Body of pancreas (tissue), 4 donors: ENCODE measurements around the gene FICD. TPM values are rescaled to one million over a fixed set of nuclear protein-coding genes. Genes with fewer than 3 reads are reported as not detected.

Experiments used
- ATAC-seq: fragments of 150-250 bp; one replicate; pipeline ENCODE4 v1.9.1; 2016
- DNase-seq, 4 donors: peaks; one replicate each; pipeline ENCODE4 v3.0.0-alpha.2; 2019
- H3K27ac ChIP-seq, 4 donors: fragments of 200-600 bp; sonication (generic); 1 replicate in 3 of 4; 2 replicates in 1 of 4; pipeline versions ENCODE4 v1.5.1 to v1.6.1; 2016 to 2019; ENCODE audit warnings: mild to moderate bottlenecking in 1 of 4, mixed read lengths in 1 of 4, moderate library complexity in 1 of 4
- H3K27me3 ChIP-seq, 2 donors: fragments of 200-600 bp; sonication (generic); one replicate each; pipeline ENCODE4 v1.6.0; 2016; ENCODE audit warnings: mild to moderate bottlenecking in 1 of 2
- H3K36me3 ChIP-seq, 2 donors: fragments of 200-600 bp; sonication (generic); replicated peaks in 1 of 2; 2 replicates each; pipeline ENCODE4 v1.5.1; 2016; ENCODE audit warnings: low read depth in 2 of 2; ENCODE audit not compliant: insufficient read depth in 1 of 2
- H3K4me1 ChIP-seq: fragments of 200-600 bp; sonication (generic); one replicate; pipeline ENCODE4 v1.6.0; 2016
- H3K4me3 ChIP-seq, 2 donors: fragments of 200-600 bp; sonication (generic); 1 replicate in 1 of 2; 2 replicates in 1 of 2; pipeline ENCODE4 v1.5.1; 2016 to 2019
- H3K9me3 ChIP-seq, 3 donors: fragments of 200-600 bp; sonication (generic); 1 replicate in 2 of 3; 2 replicates in 1 of 3; pipeline ENCODE4 v1.5.1; 2016
- CTCF ChIP-seq, 7 experiments: fragments of 450-650 bp in 4 of 7; fragments of 200-600 bp in 3 of 7; sonication (generic) in 3 of 7; IDR thresholded peaks; one replicate each; pipeline ENCODE4 v1.5.1; 2016 to 2019; ENCODE audit warnings: antibody characterized with exemption in 7 of 7
- POLR2A ChIP-seq, 3 donors: fragments of 450-650 bp; IDR thresholded peaks; one replicate each; pipeline ENCODE4 v1.6.1; 2016; ENCODE audit warnings: antibody characterized with exemption in 3 of 3, mild to moderate bottlenecking in 2 of 3
- WGBS, 2 donors: methylation state at CpG; one replicate each; pipeline ENCODE4 v1.1.5; 2017; 5-methylcytosine and 5-hydroxymethylcytosine counted together
- intact Hi-C: fragments of 100-400 bp; cut with DNase I; formaldehyde crosslinking; loops from one replicate; pipeline ENCODE4 v1.15.1; 2023
- total RNA-seq, 2 donors: library from RNA; depleted of rRNA; stranded (reverse); fragments of >200 nt; gene quantifications; one replicate each; pipeline ENCODE4 v1.1.0, GENCODE V29; 2016

The FICD gene
- total RNA-seq, 2 donors from 2014 or later, result 10.9 to 11.9 TPM

GRCh38 chr12:108479364-108480070, 35.6 kb upstream of the FICD start:
- no peaks in the 10 kb centered on the region for H3K4me1 ChIP-seq
- no peaks in the 10 kb centered on the region for H3K9me3 ChIP-seq
- no peak for DNase-seq
- H3K4me3 ChIP-seq, result no peak overlapping the region
- no peak overlapping the region for H3K27ac ChIP-seq
- intact Hi-C loops, result no loop called here
- no peaks in the 10 kb centered on the region for H3K36me3 ChIP-seq
- TF ChIP-seq CTCF (IDR thresholded peaks at IDR 0.05) (no peak), POLR2A (IDR thresholded peaks at IDR 0.05) (no peak)
- WGBS, 2 donors, result 52 to 57% methylated on average over 6 of the region's 6 CpGs
- no peaks in the 10 kb centered on the region for H3K27me3 ChIP-seq
- no peak for ATAC-seq

GRCh38 chr12:108482717-108483212, 32.3 kb upstream of the FICD start:
- TF ChIP-seq CTCF (IDR thresholded peaks at IDR 0.05) (no peak), POLR2A (IDR thresholded peaks at IDR 0.05) (no peak)
- Histone ChIP-seq H3K4me3 (no peak overlapping the region), H3K27ac (no peak overlapping the region), H3K27me3 (no peaks in the 10 kb centered on the region), H3K36me3 (no peaks in the 10 kb centered on the region), H3K9me3 (peaks cover 0 to 7% (median 0%) of the 10 kb centered on the region in 3 donors), H3K4me1 (no peaks in the 10 kb centered on the region)
- intact Hi-C loops, result no loop called here
- 48 to 60% methylated on average over 11 of the region's 11 CpGs for WGBS, 2 donors
- ATAC-seq, result no peak
- no peak for DNase-seq

GRCh38 chr12:108483213-108484059, 31.6 kb upstream of the FICD start:
- intact Hi-C loops, result no loop called here
- H3K4me1 ChIP-seq, result no peaks in the 10 kb centered on the region
- peaks cover 0 to 9% (median 0%) of the 10 kb centered on the region in 3 donors for H3K9me3 ChIP-seq
- H3K4me3 ChIP-seq, result no peak overlapping the region
- H3K27me3 ChIP-seq, result no peaks in the 10 kb centered on the region
- DNase-seq, result no peak
- H3K27ac ChIP-seq, result no peak overlapping the region
- no peak for ATAC-seq
- 53 to 54% methylated on average over 6 of the region's 6 CpGs for WGBS, 2 donors
- no peaks in the 10 kb centered on the region for H3K36me3 ChIP-seq
- TF ChIP-seq POLR2A (IDR thresholded peaks at IDR 0.05) (no peak), CTCF (IDR thresholded peaks at IDR 0.05) (no peak)

- DNase-seq (no peak), ATAC-seq (no peak)
- 58 to 75% methylated on average over 2 of the region's 2 CpGs for WGBS, 2 donors
- Histone ChIP-seq H3K9me3 (peaks cover 0 to 9% (median 0%) of the 10 kb centered on the region in 3 donors), H3K27ac (no peak overlapping the region), H3K27me3 (no peaks in the 10 kb centered on the region), H3K36me3 (no peaks in the 10 kb centered on the region), H3K4me3 (no peak overlapping the region), H3K4me1 (no peaks in the 10 kb centered on the region)
- intact Hi-C loops, result no loop called here
- no peak for TF ChIP-seq CTCF (IDR thresholded peaks at IDR 0.05)
- TF ChIP-seq POLR2A (IDR thresholded peaks at IDR 0.05), result no peak
Measured at GRCh38 chr12:108484431-108484830, 30.6 kb upstream of the FICD start.
